Activated T-helper 1 cell treated with anti-CD3 and anti-CD28 coated beads, Interleukin-2, amount 50 U/mL, for 16 hours (primary cell): ENCODE measurements around the gene GLRX.
"Not testable (repeated sequence)": the region's sequence is repeated elsewhere in the genome, so short reads cannot be mapped to it uniquely, and the experiment has no call there.

Experiments used
- DNase-seq, 2 donors: peaks; one replicate each; pipeline ENCODE4 v3.0.0-alpha.2; 2020; ENCODE audit warnings: low read depth in 1 of 2, low spot score in 1 of 2

The GLRX gene

DNA sequence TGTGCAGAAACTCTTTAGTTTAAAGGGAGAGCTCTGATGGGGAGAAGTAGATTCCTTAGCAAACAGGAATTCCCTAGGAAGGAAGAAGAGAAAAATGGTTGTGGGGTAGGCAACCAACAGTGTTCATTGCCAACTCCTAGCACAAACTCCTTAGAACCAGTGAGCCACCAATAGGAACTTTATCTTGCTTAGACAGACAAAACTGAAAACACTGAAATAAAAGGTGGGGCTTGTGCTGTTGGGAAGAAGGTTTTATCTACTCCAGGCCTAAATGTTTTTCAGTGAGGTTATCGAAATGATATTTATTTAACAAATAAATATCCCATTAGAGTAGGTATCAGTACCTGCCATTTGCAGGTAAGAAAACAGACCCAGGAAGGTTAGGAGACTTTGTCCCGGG is 7.7 kb upstream of the GLRX start:
- DNase-seq, result no peak

DNA sequence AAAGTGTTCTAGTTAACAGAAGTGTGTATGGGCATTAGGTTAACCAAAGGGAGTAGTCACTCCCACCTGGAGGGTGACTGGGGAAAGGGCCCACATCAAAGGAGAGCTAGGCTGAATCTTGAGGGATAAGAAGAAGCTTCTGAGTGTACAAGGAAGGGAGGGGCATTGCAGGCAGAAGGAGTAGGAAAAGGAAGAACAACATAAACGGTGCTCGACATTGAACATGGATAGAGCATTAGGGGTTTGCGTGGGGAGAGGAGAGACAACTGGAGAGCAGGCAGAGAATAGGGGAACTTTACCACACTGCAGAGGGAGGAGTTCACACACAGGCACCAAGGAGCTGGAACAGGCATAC is 5.3 kb upstream of the GLRX start:
- DNase-seq, result no peak

- DNase-seq, result no peak
Measured at GRCh38 chr5:95826949-95827891, 4.7 kb upstream of the GLRX start.

- DNase-seq, result no peak
Measured at GRCh38 chr5:95825495-95825894, 3.0 kb upstream of the GLRX start.

- no peak for DNase-seq
Measured at GRCh38 chr5:95824747-95825146, 2.2 kb upstream of the GLRX start.

- DNase-seq, result no peak
Measured at GRCh38 chr5:95823738-95824609, 1.4 kb upstream of the GLRX start.

DNA sequence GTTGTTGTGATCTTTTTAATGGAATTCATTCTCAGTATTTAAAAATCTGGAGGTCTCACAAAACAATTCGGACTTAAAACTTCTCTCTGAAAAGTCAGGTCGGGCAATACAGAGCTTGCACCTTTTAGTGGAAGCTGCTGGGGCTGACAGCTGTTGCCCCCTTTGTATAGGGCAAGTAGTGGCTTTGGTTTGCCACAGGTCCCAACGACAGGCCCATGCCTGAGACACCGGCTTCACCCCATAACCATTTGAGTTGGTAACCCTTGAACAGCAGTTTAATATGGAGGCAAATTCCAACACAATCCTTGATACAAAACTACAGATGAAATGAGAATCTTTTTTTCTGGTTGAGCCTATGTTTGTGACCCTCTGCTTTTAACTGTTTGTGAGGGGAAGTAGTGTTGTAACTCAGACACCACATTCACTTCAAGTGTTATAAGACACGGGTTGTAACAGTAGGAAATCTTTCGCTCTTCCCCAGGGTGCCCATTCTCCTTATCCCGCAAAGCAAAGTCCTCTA is 752 bp upstream of the GLRX start:
- no peak for DNase-seq

GRCh38 chr5:95822043-95822541 is 434 bp downstream of the GLRX start:
- DNase-seq, result no peak

DNA sequence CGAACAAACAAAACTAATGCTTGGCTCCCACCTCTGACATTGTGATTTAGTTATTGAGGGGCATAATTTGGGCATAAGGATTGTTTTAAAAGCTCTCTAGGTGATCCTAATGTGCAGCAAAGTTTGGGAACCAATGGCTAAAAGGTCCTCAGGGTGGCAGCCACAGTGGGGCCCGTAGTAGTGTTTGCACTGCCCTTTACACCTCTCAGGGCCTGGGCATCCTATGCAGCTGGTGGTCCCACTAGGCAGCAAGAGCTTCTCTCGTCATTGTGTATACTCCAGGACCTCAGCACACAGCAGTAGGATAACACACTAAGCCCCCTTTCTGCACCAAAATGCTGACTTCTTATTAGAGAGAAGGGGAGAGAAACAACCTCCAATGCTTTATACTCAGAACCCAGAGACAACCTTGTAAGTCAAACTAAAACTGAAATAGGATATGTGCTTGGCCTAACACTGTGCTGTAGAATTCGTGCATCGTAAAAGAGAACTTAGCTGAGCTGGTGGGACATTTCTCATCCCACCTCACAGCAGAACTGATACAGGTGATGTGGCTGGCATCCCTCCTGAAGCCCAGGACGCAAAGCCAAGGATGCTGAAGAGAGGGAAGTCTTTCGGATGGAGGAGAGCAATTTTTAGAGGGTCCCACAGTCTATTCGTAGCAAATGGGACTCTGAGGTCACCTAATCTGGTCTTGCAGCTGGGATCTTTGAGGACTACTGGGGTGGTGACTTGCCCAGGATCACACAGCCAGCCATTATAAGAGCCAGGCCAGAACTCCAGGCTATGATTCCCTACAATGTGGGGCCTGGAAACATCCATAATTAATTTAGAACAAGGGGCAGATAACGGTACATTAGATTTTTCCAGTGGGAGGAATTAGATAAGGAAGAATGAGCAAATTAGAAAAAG is 1.2 kb downstream of the GLRX start:
- DNase-seq, result no peak

- no peak for DNase-seq
Measured at GRCh38 chr5:95818181-95819147, 4.1 kb downstream of the GLRX start.

DNA sequence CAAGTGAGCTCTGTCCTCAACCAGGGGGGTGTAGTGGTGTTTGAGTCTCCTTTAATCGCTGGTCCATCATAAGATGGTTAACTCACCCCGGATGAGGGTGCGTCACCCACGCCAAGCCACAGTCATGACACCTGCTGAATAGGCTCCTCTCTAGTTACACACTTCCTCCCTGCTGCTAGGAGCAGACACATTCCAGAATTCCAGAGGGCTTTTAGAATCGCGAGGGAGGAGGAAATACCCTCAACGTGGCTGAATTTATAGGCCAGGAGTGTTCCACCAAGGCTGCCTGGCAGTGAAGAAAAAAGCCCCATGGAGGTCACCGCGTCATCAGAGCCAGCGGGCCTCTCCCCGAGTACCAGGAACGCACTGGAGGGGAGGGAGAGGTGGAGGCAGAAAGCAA is 5.1 kb downstream of the GLRX start:
- DNase-seq, result no peak

DNA sequence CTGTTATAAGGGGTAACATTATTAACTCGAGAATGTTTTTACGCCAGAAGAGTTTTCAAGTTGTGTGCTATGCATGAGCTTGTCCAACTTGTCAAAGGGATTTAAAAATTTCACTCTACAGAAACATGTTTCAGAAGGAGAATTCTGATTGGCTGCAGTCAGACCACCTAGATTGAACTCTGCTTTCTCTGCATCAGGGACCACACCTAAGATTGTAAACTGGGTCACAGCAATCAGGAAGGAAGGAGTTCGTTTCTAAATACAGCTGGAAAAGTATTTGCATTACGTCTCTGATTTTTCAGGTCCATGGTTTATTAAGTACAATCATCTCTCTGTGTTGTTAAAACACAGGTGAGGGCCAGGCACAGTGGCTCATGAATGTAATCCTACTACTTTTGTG is 5.8 kb downstream of the GLRX start:
- DNase-seq, result no peak

- DNase-seq, result no peak
Measured at GRCh38 chr5:95816341-95816740, 6.2 kb downstream of the GLRX start.

GRCh38 chr5:95815155-95815729 is 7.3 kb downstream of the GLRX start:
- no peak for DNase-seq

DNA sequence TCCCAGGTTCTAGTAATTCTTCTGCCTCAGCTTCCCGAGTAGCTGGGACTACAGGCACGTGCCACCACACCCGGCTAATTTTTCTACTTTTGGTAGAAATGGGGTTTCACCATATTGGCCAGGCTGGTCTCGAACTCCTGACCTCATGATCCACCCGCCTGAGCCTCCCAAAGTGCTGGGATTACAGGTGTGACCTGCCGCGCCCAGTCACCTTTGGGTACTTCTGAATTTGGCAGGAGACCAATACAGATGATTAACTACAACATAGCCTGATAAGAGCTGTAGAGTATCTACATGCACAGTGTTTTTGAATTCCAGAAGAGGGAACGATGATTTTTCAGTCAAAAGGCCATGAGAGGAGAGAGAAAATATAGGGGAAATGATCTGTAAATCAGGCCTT is 9.5 kb downstream of the GLRX start:
- not testable (repeated sequence) for DNase-seq

- no peak for DNase-seq
Measured at GRCh38 chr5:95812074-95812471, 10.5 kb downstream of the GLRX start.

- not testable (repeated sequence) for DNase-seq
Measured at GRCh38 chr5:95811461-95812073, 11.0 kb downstream of the GLRX start.

DNA sequence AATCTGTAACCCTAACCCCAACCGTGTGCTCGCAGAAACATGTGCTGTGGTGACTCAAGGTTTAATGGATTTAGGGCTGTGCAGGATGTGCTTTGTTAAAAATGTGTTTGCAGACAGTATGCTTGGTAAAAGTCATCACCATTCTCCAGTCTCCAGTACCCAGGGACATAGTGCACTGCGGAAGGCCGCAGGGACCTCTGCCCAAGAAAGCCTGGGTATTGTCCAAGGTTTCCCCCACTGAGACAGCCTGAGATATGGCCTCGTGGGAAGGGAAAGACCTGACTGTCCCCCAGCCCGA is 11.5 kb downstream of the GLRX start:
- DNase-seq, result not testable (repeated sequence)
